GM19238 (cell line): ENCODE results near the gene LHPP.
"Not testable (repeated sequence)": the region's sequence is repeated elsewhere in the genome, so short reads cannot be mapped to it uniquely, and the experiment has no call there.

Source experiments
- DNase-seq: peaks from one replicate; pipeline ENCODE4 v3.0.0; 2011; ENCODE audit warnings: low spot score; ENCODE audit not compliant: insufficient read length

Gene LHPP, protein sequence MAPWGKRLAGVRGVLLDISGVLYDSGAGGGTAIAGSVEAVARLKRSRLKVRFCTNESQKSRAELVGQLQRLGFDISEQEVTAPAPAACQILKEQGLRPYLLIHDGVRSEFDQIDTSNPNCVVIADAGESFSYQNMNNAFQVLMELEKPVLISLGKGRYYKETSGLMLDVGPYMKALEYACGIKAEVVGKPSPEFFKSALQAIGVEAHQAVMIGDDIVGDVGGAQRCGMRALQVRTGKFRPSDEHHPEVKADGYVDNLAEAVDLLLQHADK

GRCh38 chr10:124461642-124462347, at the start of gene LHPP:
Gene LHPP, plus strand, starts transcription at chr10:124461823. Its CDS starts 40 bp downstream, at chr10:124461863.
- DNase-seq: peak; percentile 95

DNA sequence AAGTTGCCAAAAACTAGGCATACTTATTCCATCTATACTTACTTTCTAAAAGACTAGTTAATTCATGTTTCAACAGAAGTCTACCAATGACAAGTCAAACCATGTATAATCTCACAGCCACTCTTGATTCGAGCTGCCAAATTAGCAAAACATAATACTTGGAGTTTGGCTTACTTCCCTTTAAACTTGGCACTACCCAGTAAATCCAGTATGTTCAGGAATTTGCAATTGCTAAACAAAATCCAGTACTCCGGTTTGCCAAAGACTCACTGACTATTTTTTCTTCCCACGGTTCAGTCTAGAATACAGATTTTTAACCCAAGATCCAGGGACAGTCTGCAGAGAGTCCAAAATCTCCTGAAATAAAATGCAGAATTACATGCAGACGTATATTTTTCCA, 47.5 kb upstream of the LHPP start:
- no peak for DNase-seq

DNA sequence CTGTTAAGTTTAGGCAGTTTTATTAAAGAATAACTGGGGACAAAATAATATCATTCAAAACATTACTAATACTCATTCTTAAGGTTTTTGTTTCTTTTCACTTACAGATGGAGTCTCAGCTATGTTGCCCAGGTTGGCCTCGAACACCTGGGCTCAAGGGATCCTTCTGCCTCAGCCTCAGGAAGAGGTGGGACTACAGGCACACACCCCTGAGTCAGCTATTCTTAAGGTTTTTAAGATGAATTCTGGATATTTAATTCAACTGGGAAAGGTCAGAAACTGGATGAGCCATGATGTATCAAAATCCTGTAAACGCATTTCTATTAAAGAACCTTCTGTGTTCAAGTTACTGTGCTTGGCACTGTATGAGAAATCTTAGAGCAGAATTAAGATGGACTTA, 46.4 kb upstream of the LHPP start:
- no peak for DNase-seq

DNA sequence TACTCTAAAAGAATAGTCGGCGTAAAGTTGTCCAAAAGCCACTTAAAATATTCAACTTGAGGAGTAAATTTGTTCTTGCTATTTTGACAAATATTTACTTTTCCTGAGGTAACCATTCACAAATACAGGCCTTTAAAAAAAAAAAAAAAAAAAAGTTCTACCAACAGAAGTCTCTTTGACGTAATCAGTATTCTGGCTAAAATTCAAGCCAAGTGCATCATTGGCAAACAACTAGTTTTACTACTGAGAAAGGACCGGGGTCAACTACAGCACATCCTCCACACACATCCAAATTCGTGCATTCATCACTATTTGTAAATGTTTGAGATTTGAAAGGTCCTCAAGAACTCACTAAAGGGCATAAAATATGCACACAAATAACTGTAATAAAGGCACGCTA, 44.9 kb upstream of the LHPP start:
- no peak for DNase-seq

DNA sequence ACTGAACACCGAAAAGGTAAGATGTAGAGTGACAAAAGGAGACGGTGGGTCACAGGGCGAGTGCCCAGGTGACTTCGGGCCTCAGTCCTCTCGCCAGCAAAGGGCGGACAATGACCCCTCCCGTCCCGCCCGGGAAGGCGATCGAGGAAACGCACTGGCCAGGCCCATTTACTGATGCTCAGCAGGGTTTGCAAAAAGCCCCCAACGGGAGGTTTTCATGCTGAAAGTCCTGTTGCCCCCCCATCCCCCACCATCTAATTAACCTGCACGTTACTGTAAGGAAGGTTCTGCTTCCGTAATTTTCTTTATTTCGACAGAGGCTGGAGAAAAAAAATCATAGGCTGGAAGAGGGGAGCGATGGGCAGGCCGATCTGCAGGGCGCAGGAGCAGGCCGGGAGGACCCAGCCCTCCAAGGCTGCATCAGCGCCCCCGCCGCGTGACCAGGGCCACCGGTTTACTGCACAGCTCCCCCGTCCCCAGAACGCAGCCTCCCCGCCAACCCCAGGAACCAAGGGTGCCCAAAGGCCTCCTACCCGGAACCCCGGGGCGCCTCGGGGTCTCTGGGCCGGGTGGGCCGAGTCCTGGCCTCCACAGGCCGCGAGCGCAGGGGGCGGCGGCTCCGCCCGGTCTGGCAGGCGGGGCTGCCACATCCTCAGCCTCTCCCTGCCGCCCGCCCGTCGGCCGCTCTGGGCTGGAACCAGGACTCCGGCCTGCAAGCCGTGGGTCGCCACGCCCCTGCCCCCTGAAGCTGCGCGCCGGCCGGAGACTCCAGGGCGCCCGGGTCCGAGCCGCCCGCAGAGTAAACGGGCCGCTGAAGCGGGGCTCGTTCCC, 43.5 kb upstream of the LHPP start:
- no peak for DNase-seq

GRCh38 chr10:124418726-124419501, 42.7 kb upstream of the LHPP start, which contains the start of gene OAT:
Gene OAT, minus strand, starts transcription at chr10:124418923. Its CDS starts 6,752 bp downstream, at chr10:124412171.
- DNase-seq: peak; percentile 91

GRCh38 chr10:124419635-124420034, 42.0 kb upstream of the LHPP start:
- DNase-seq: no peak

DNA sequence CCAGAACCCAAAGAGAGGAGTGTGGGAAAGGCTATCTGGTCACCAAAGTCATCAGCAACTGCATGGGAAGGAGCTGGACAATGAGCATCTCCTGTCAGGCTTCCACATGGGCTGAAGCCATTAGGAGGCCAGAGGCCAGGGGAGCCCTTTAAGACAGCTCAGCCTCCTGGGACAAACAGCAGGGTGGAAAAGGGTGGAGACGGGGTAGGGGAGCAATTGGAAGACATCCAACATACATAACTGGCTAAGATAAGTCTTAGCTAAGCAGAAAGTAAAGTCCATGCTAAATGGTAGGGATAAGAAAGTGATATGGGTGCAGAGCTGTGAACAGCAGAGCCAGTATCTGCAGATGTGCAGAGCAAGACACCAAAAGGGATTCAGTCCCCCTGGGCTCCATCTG, 41.4 kb upstream of the LHPP start:
- no peak for DNase-seq

DNA sequence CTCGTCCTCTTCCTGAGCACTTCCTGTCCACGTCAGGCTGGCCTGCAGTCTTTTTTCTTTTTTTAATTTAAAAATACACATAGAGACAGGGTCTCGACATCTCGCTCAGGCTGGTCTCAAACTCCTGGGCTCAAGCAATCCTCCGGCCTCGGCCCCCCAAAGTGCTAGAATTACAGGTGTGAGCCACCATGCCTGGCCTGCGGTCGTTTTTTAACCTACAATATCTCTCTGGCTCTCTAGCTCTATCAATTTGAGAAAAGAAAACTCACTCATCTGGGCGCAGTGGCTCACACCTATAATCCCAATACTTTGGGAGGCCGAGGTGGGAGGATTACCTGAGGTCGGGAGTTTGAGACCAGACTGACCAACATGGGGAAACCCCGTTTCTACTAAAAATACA, 38.9 kb upstream of the LHPP start:
- DNase-seq: no peak

GRCh38 chr10:124423813-124424212, 37.8 kb upstream of the LHPP start:
- no peak for DNase-seq

GRCh38 chr10:124425227-124425962, 36.2 kb upstream of the LHPP start:
- no peak for DNase-seq

GRCh38 chr10:124428207-124428777, 33.3 kb upstream of the LHPP start:
- DNase-seq: no peak

GRCh38 chr10:124429576-124429975, 32.0 kb upstream of the LHPP start:
- no peak for DNase-seq

DNA sequence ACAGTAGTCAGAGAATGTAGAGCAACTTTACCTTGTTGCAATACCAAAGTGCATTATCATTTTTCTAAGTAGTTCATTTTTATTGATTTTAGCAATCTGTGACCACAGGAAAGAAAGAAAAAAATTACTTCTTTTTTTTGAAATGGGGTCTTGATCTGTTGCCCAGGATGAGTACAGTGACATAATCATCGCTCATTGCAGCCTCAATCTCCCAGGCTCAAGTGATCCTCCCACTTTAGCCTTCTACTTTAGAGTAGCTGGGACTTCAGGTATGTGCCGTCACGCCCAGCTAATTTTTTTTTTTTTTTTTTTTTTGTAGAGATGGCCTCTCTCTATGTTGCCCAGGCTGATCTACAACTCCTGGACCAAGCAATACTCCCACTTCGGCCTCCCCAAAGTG, 31.5 kb upstream of the LHPP start:
- DNase-seq: no peak

DNA sequence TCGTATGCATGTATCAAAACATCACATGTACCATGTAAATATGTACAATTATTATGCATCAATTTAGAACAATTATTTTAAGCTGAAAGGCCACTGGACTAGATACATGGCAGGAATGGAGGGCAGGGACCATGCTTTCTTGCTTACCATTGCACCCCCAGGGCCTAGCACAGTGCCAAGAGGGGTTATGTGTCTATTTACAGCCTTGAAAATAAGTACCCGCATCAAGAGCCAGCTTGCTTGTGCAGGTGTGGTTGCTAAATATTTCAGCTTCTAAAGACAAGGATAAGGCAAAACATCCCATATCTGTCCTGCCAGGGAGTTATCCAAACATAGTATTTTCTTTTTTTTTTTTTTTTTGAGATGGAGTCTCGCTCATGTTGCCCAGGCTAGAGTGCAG, 28.2 kb upstream of the LHPP start:
- DNase-seq: no peak

GRCh38 chr10:124435683-124436082, 25.9 kb upstream of the LHPP start:
- DNase-seq: not testable (repeated sequence)

- no peak for DNase-seq
Measured at GRCh38 chr10:124436191-124436638, 25.4 kb upstream of the LHPP start.

- not testable (repeated sequence) for DNase-seq
Measured at GRCh38 chr10:124441694-124442093, 19.9 kb upstream of the LHPP start.

GRCh38 chr10:124446830-124447750, 14.5 kb upstream of the LHPP start:
- DNase-seq: no peak
